Fibroblast of the aortic adventitia (primary cell): ENCODE results near the gene RSRC1. TPM values are rescaled to one million over a fixed set of nuclear protein-coding genes. Genes with fewer than 3 reads are reported as not detected.

Experiments
- DNase-seq: peaks from one replicate; pipeline ENCODE4 v3.0.0-alpha.2; 2010; ENCODE audit warnings: low read depth
- H3K4me3 ChIP-seq: 2 replicates; pipeline ENCODE4 v1.5.1; 2011; ENCODE audit warnings: low read depth, mild to moderate bottlenecking, control low read depth, low read length, moderate library complexity
- CTCF ChIP-seq: IDR thresholded peaks from 2 replicates; pipeline ENCODE4 v1.5.1; 2011; ENCODE audit warnings: mild to moderate bottlenecking, low read length, control low read depth, inconsistent platforms; ENCODE audit not compliant: insufficient read depth
- total RNA-seq: library from RNA; depleted of rRNA; stranded (reverse); fragments of >200 nt; gene quantifications from 2 replicates; pipeline ENCODE4 v1.2.3, GENCODE V29; 2012; ENCODE audit warnings: low replicate concordance

Gene RSRC1
- total RNA-seq, 1 donor, result 45.8 TPM

GRCh38 chr3:158352551-158352950 lies 242.7 kb downstream of the RSRC1 start:
- DNase-seq, result no peak
- no peak for TF ChIP-seq CTCF
- no peak overlapping the region for H3K4me3 ChIP-seq

- H3K4me3 ChIP-seq, result no peak overlapping the region
- no peak for TF ChIP-seq CTCF
- DNase-seq, result no peak
Measured at GRCh38 chr3:158354713-158355112, 244.8 kb downstream of the RSRC1 start.

GRCh38 chr3:158355623-158356588 lies 246.0 kb downstream of the RSRC1 start:
- TF ChIP-seq CTCF, result no peak
- no peak overlapping the region for H3K4me3 ChIP-seq
- no peak for DNase-seq

GRCh38 chr3:158359339-158359738 lies 249.4 kb downstream of the RSRC1 start:
- DNase-seq, result no peak
- TF ChIP-seq CTCF, result no peak
- no peak overlapping the region for H3K4me3 ChIP-seq

- no peak for TF ChIP-seq CTCF
- no peak for DNase-seq
- H3K4me3 ChIP-seq, result no peak overlapping the region
Measured at GRCh38 chr3:158360756-158361448, 251.0 kb downstream of the RSRC1 start.

- no peak overlapping the region for H3K4me3 ChIP-seq
- TF ChIP-seq CTCF, result no peak
- DNase-seq, result no peak
Measured at GRCh38 chr3:158368271-158368670, 258.4 kb downstream of the RSRC1 start.
